HepG2 (cell line): Measurements from ENCODE around the gene AFF1. TPM values are rescaled to one million over a fixed set of nuclear protein-coding genes. Genes with fewer than 3 reads are reported as not detected.

Experiments
- CERS6 ChIP-seq: sonication (generic); formaldehyde crosslinking; IDR thresholded peaks from 2 replicates; pipeline ENCODE4 v1.5.0; 2020; ENCODE audit warnings: missing genetic modification reagents
- FOXJ3 ChIP-seq: sonication (generic); formaldehyde crosslinking; IDR thresholded peaks from 2 replicates; pipeline ENCODE4 v1.4.0; 2020; ENCODE audit warnings: missing genetic modification reagents, mild to moderate bottlenecking, borderline replicate concordance
- HNF4A ChIP-seq: sonication (generic); formaldehyde crosslinking; IDR thresholded peaks from 2 replicates; pipeline ENCODE4 v1.4.0; 2020; ENCODE audit warnings: missing genetic modification reagents
- HOXA5 ChIP-seq: sonication (generic); formaldehyde crosslinking; IDR thresholded peaks from 2 replicates; pipeline ENCODE4 v1.4.0; 2020; ENCODE audit warnings: missing genetic modification reagents
- HOXA9 ChIP-seq: sonication (generic); formaldehyde crosslinking; IDR thresholded peaks from 2 replicates; pipeline ENCODE4 v1.8.1; 2022; ENCODE audit warnings: missing genetic modification reagents, mild to moderate bottlenecking, moderate library complexity, borderline replicate concordance
- ISL2 ChIP-seq: sonication (generic); formaldehyde crosslinking; IDR thresholded peaks from 2 replicates; pipeline ENCODE4 v1.5.0; 2020; ENCODE audit warnings: missing genetic modification reagents
- ISX ChIP-seq: sonication (generic); formaldehyde crosslinking; conservative IDR thresholded peaks from 2 replicates; pipeline ENCODE4 v1.5.0; 2020; ENCODE audit warnings: missing genetic modification reagents
- JUNB ChIP-seq: sonication (generic); formaldehyde crosslinking; IDR thresholded peaks from 2 replicates; pipeline ENCODE4 v1.8.0; 2022; ENCODE audit warnings: missing genetic modification reagents, mild to moderate bottlenecking, borderline replicate concordance
- KDM5B ChIP-seq: sonication (generic); formaldehyde crosslinking; IDR thresholded peaks from 2 replicates; pipeline ENCODE4 v1.4.0; 2020; ENCODE audit warnings: missing genetic modification reagents, mild to moderate bottlenecking, borderline replicate concordance
- MAX ChIP-seq: IDR thresholded peaks from 2 replicates; pipeline ENCODE4 v1.6.1; 2012; ENCODE audit warnings: inconsistent platforms
- NAIF1 ChIP-seq: sonication (generic); formaldehyde crosslinking; IDR thresholded peaks from 2 replicates; pipeline ENCODE4 v1.5.0; 2020; ENCODE audit warnings: mild to moderate bottlenecking, missing genetic modification reagents, borderline replicate concordance
- POLR2AphosphoS2 ChIP-seq: IDR thresholded peaks from 2 replicates; pipeline ENCODE4 v1.6.1; 2011; ENCODE audit warnings: low read depth, low read length, improper control_type of control experiment
- RFX3 ChIP-seq: IDR thresholded peaks from 2 replicates; pipeline ENCODE4 v1.6.1; 2016; ENCODE audit warnings: missing biosample characterization, missing genetic modification reagents
- SOX5 ChIP-seq: IDR thresholded peaks from 2 replicates; pipeline ENCODE4 v1.6.1; 2016; ENCODE audit warnings: borderline replicate concordance
- SOX6 ChIP-seq, 2 experiments: fragments of 450-650 bp in 1 of 2; sonication (generic) in 1 of 2; formaldehyde crosslinking in 1 of 2; IDR thresholded peaks; 2 replicates each; pipeline versions ENCODE4 v1.4.0 to v1.6.1; 2017 to 2020; ENCODE audit warnings: antibody characterized with exemption in 1 of 2, mild to moderate bottlenecking in 1 of 2, missing genetic modification reagents in 1 of 2
- TERF1 ChIP-seq: sonication (generic); formaldehyde crosslinking; IDR thresholded peaks from 2 replicates; pipeline ENCODE4 v1.8.0; 2022; ENCODE audit warnings: mild to moderate bottlenecking, missing genetic modification reagents, moderate library complexity
- TGIF2 ChIP-seq: IDR thresholded peaks from 2 replicates; pipeline ENCODE4 v1.6.1; 2016; ENCODE audit warnings: control low read depth, missing compliant biosample characterization
- TRIM24 ChIP-seq: sonication (generic); formaldehyde crosslinking; IDR thresholded peaks from 2 replicates; pipeline ENCODE4 v1.8.0; 2022; ENCODE audit warnings: mild to moderate bottlenecking, missing genetic modification reagents
- ZBTB34 ChIP-seq: sonication (generic); formaldehyde crosslinking; IDR thresholded peaks from 2 replicates; pipeline ENCODE4 v1.8.0; 2022; ENCODE audit warnings: mild to moderate bottlenecking, missing genetic modification reagents
- ZBTB46 ChIP-seq: sonication (generic); formaldehyde crosslinking; IDR thresholded peaks from 2 replicates; pipeline ENCODE4 v1.4.0; 2020; ENCODE audit warnings: mild to moderate bottlenecking, missing genetic modification reagents, borderline replicate concordance
- ZFY ChIP-seq: sonication (generic); formaldehyde crosslinking; IDR thresholded peaks from 2 replicates; pipeline ENCODE4 v1.4.0; 2020; ENCODE audit warnings: missing genetic modification reagents
- ZNF329 ChIP-seq: sonication (generic); formaldehyde crosslinking; IDR thresholded peaks from 2 replicates; pipeline ENCODE4 v1.9.0; 2021; ENCODE audit warnings: low read depth, mild to moderate bottlenecking, missing genetic modification reagents
- ZNF430 ChIP-seq: sonication (generic); formaldehyde crosslinking; IDR thresholded peaks from 2 replicates; pipeline ENCODE4 v1.9.0; 2021; ENCODE audit warnings: mild to moderate bottlenecking, missing genetic modification reagents
- ZNF451 ChIP-seq: sonication (generic); formaldehyde crosslinking; IDR thresholded peaks from 2 replicates; pipeline ENCODE4 v1.5.0; 2020; ENCODE audit warnings: mild to moderate bottlenecking, missing genetic modification reagents
- ZNF543 ChIP-seq: sonication (generic); formaldehyde crosslinking; IDR thresholded peaks from 2 replicates; pipeline ENCODE4 v1.4.0; 2020; ENCODE audit warnings: mild to moderate bottlenecking, missing genetic modification reagents
- polyA plus RNA-seq, 8 experiments: library from polyadenylated mRNA; depleted of rRNA in 3 of 8; stranded (reverse) in 7 of 8; unstranded in 1 of 8; fragments of >200 nt; fragmentation: Illumina TruSeq in 4 of 8; extraction: Trizol in 4 of 8; gene quantifications; 2 replicates each; pipeline versions ENCODE4 v1.2.1 to v1.2.3, GENCODE V29; 2011 to 2016; ENCODE audit warnings: low read depth in 4 of 8, missing spikeins in 1 of 8, mixed read lengths in 1 of 8; ENCODE audit not compliant: insufficient read depth in 1 of 8
- total RNA-seq, 5 experiments: library from RNA; depleted of rRNA; stranded (reverse); fragments of >200 nt; fragmentation: Illumina TruSeq; extraction: Trizol; gene quantifications; 2 replicates each; pipeline ENCODE4 v1.2.3, GENCODE V29; 2016; ENCODE audit warnings: low read depth in 1 of 5

Gene AFF1
- total and polyA plus RNA-seq, 2 of the 13 experiments (the other 11 are each of a cell fraction or from before 2014, with no cell fraction given), result 15.5 to 15.9 TPM

- TF ChIP-seq FOXJ3 (peak; percentile 72; the same call in 1 of the 2 replicates), TGIF2 (CRISPR knock-in tag) (0 out of 2 replicates have a peak, but pooled peaks have one; percentile 31), HOXA5 (CRISPR knock-in tag) (0 out of 2 replicates have a peak, but pooled peaks have one; percentile 27), ISL2 (CRISPR knock-in tag) (peak; percentile 83), TRIM24 (CRISPR knock-in tag) (no peak), ZNF329 (CRISPR knock-in tag) (no peak), ISX (CRISPR knock-in tag) (no peak), SOX6 (IDR thresholded peaks at IDR 0.05) (no peak), SOX6 (CRISPR knock-in tag; IDR thresholded peaks at IDR 0.05) (peak; percentile 87), ZNF543 (CRISPR knock-in tag) (no peak), HOXA9 (CRISPR knock-in tag) (no peak), ZBTB46 (no peak), TERF1 (no peak), ZNF451 (no peak), POLR2AphosphoS2 (no peak), ZBTB34 (CRISPR knock-in tag) (no peak), ZFY (no peak), HNF4A (CRISPR knock-in tag) (peak; percentile 88), MAX (peak; percentile 38; the same call in 1 of the 2 replicates), JUNB (CRISPR knock-in tag) (peak; percentile 98), CERS6 (CRISPR knock-in tag) (no peak), ZNF430 (CRISPR knock-in tag) (0 out of 2 replicates have a peak, but pooled peaks have one; percentile 27), NAIF1 (no peak), RFX3 (CRISPR knock-in tag) (peak; percentile 68), SOX5 (CRISPR knock-in tag) (peak; percentile 88), KDM5B (CRISPR knock-in tag) (no peak)
Observed at GRCh38 chr4:86977621-86978184, 42.9 kb downstream of the AFF1 start (continued).
